Measurements from ENCODE around the gene POMT1.

- no peak for TF ChIP-seq REST (IDR thresholded peaks at IDR 0.05; ENCODE audit: low read depth)
- no peak for TF ChIP-seq RAD21 (IDR thresholded peaks at IDR 0.05; ENCODE audit: low read depth)
- TF ChIP-seq TAF1 (IDR thresholded peaks at IDR 0.05; ENCODE audit: low read depth), result no peak
- no peak for TF ChIP-seq CEBPB (IDR thresholded peaks at IDR 0.05)
- TF ChIP-seq, protein P1, sequence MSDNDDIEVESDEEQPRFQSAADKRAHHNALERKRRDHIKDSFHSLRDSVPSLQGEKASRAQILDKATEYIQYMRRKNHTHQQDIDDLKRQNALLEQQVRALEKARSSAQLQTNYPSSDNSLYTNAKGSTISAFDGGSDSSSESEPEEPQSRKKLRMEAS (IDR thresholded peaks at IDR 0.05), result no peak
- TF ChIP-seq EP300 (IDR thresholded peaks at IDR 0.05; ENCODE audit: borderline replicate concordance), result no peak
- TF ChIP-seq EGR1 (IDR thresholded peaks at IDR 0.05), result no peak
Measured at GRCh38 chr9:131528186-131528585, 25.5 kb downstream of the POMT1 start.

All from Ishikawa (cell line).